SJSA1 (cell line): ENCODE results near the gene PYY. TPM values are rescaled to one million over a fixed set of nuclear protein-coding genes. Genes with fewer than 3 reads are reported as not detected.
"Not testable (repeated sequence)": the region's sequence is repeated elsewhere in the genome, so short reads cannot be mapped to it uniquely, and the experiment has no call there.

ENCODE experiments used
- DNase-seq, 2 experiments: peaks; one replicate each; pipeline ENCODE4 v3.0.0-alpha.2; 2015 to 2020; ENCODE audit warnings: low spot score in 2 of 2, low read depth in 1 of 2
- H3K27ac ChIP-seq: fragments of 250-450 bp; sonication (Bioruptor Pico); 2 replicates; pipeline ENCODE4 v1.5.1; 2020; ENCODE audit warnings: mild to moderate bottlenecking, moderate library complexity
- H3K27me3 ChIP-seq: fragments of 250-450 bp; sonication (Bioruptor Pico); replicated peaks from 2 replicates; pipeline ENCODE4 v1.5.1; 2020; ENCODE audit warnings: mild to moderate bottlenecking, moderate library complexity
- H3K36me3 ChIP-seq: fragments of 250-450 bp; sonication (Bioruptor Pico); 2 replicates; pipeline ENCODE4 v1.5.1; 2020; ENCODE audit warnings: mild to moderate bottlenecking
- H3K4me1 ChIP-seq: fragments of 250-450 bp; sonication (Bioruptor Pico); replicated peaks from 2 replicates; pipeline ENCODE4 v1.6.1; 2021; ENCODE audit warnings: mild to moderate bottlenecking
- H3K4me3 ChIP-seq: fragments of 250-450 bp; sonication (Bioruptor Pico); 2 replicates; pipeline ENCODE4 v1.5.1; 2020; ENCODE audit warnings: mild to moderate bottlenecking
- H3K9me3 ChIP-seq: fragments of 250-450 bp; sonication (Bioruptor Pico); replicated peaks from 2 replicates; pipeline ENCODE4 v1.5.1; 2020; ENCODE audit warnings: mild to moderate bottlenecking
- total RNA-seq: library from RNA; depleted of rRNA; stranded (reverse); fragments of >200 nt; shearing (Covaris generic); gene quantifications from 2 replicates; pipeline ENCODE4 v1.2.3, GENCODE V29; 2014

The PYY gene
- total RNA-seq, 1 experiment from 2014 or later, result not detected

GRCh38 chr17:43931062-43931571, 22.6 kb downstream of the PYY start:
- no peaks in the 10 kb centered on the region for H3K36me3 ChIP-seq
- no peaks in the 10 kb centered on the region for H3K9me3 ChIP-seq
- no peak overlapping the region for H3K27ac ChIP-seq
- H3K4me3 ChIP-seq, result no peak overlapping the region
- H3K27me3 ChIP-seq, result peaks cover 44% of the 10 kb centered on the region
- DNase-seq, result no peak
- no peaks in the 10 kb centered on the region for H3K4me1 ChIP-seq

- Histone ChIP-seq H3K4me3 (no peak overlapping the region), H3K27ac (no peak overlapping the region), H3K36me3 (no peaks in the 10 kb centered on the region), H3K9me3 (no peaks in the 10 kb centered on the region), H3K27me3 (peaks cover 54% of the 10 kb centered on the region), H3K4me1 (no peaks in the 10 kb centered on the region)
- no peak for DNase-seq
Observed at GRCh38 chr17:43928609-43929008, 25.1 kb downstream of the PYY start.

GRCh38 chr17:43927929-43928328, 25.8 kb downstream of the PYY start:
- DNase-seq, H3K9me3 ChIP-seq, H3K4me3 ChIP-seq, H3K36me3 ChIP-seq, H3K27ac ChIP-seq, H3K4me1 ChIP-seq: not testable (repeated sequence)
- peaks cover 54% of the 10 kb centered on the region for H3K27me3 ChIP-seq

- no peak for DNase-seq
- Histone ChIP-seq H3K4me1 (no peaks in the 10 kb centered on the region), H3K36me3 (no peaks in the 10 kb centered on the region), H3K27me3 (peaks cover 57% of the 10 kb centered on the region), H3K27ac (no peak overlapping the region), H3K9me3 (no peaks in the 10 kb centered on the region), H3K4me3 (no peak overlapping the region)
Observed at GRCh38 chr17:43927060-43927864, 26.5 kb downstream of the PYY start.

GRCh38 chr17:43924558-43924957, 29.2 kb downstream of the PYY start:
- H3K27me3 ChIP-seq, result peaks cover 53% of the 10 kb centered on the region
- no peak overlapping the region for H3K4me3 ChIP-seq
- DNase-seq, result no peak
- no peaks in the 10 kb centered on the region for H3K36me3 ChIP-seq
- no peak overlapping the region for H3K27ac ChIP-seq
- H3K9me3 ChIP-seq, result no peaks in the 10 kb centered on the region
- H3K4me1 ChIP-seq, result no peaks in the 10 kb centered on the region

GRCh38 chr17:43920500-43921095, 33.1 kb downstream of the PYY start:
- H3K36me3 ChIP-seq, result no peaks in the 10 kb centered on the region
- no peak overlapping the region for H3K4me3 ChIP-seq
- H3K27ac ChIP-seq, result no peak overlapping the region
- no peaks in the 10 kb centered on the region for H3K4me1 ChIP-seq
- H3K27me3 ChIP-seq, result peaks cover 30% of the 10 kb centered on the region
- H3K9me3 ChIP-seq, result no peaks in the 10 kb centered on the region
- DNase-seq, result no peak

GRCh38 chr17:43918026-43918389, 35.7 kb downstream of the PYY start:
- H3K9me3 ChIP-seq, result no peaks in the 10 kb centered on the region
- H3K27ac ChIP-seq, result no peak overlapping the region
- no peak for DNase-seq
- H3K4me1 ChIP-seq, result no peaks in the 10 kb centered on the region
- H3K4me3 ChIP-seq, result no peak overlapping the region
- no peaks in the 10 kb centered on the region for H3K36me3 ChIP-seq
- peaks cover 39% of the 10 kb centered on the region for H3K27me3 ChIP-seq

- peak in 1 of 2 experiments; percentile 48 for DNase-seq
- no peak overlapping the region for H3K4me3 ChIP-seq
Observed at GRCh38 chr17:43917348-43918025, 36.3 kb downstream of the PYY start.

GRCh38 chr17:43917016-43917347, 36.8 kb downstream of the PYY start:
- no peaks in the 10 kb centered on the region for H3K9me3 ChIP-seq
- no peaks in the 10 kb centered on the region for H3K36me3 ChIP-seq
- H3K4me1 ChIP-seq, result no peaks in the 10 kb centered on the region
- no peak overlapping the region for H3K4me3 ChIP-seq
- peak in 1 of 2 experiments; percentile 43 for DNase-seq
- no peak overlapping the region for H3K27ac ChIP-seq
- H3K27me3 ChIP-seq, result peaks cover 40% of the 10 kb centered on the region

More at GRCh38 chr17:43917348-43918025, 36.3 kb downstream of the PYY start:
- Histone ChIP-seq H3K4me1 (no peaks in the 10 kb centered on the region), H3K27ac (no peak overlapping the region), H3K27me3 (peaks cover 42% of the 10 kb centered on the region), H3K36me3 (no peaks in the 10 kb centered on the region), H3K9me3 (no peaks in the 10 kb centered on the region)

- no peak overlapping the region for H3K4me3 ChIP-seq
- peaks cover 46% of the 10 kb centered on the region for H3K27me3 ChIP-seq
- no peaks in the 10 kb centered on the region for H3K4me1 ChIP-seq
- no peaks in the 10 kb centered on the region for H3K9me3 ChIP-seq
- DNase-seq, result no peak
- H3K36me3 ChIP-seq, result no peaks in the 10 kb centered on the region
- H3K27ac ChIP-seq, result no peak overlapping the region
Observed at GRCh38 chr17:43916385-43916784, 37.4 kb downstream of the PYY start.

- Histone ChIP-seq H3K4me1 (no peaks in the 10 kb centered on the region), H3K27ac (no peak overlapping the region), H3K27me3 (peaks cover 48% of the 10 kb centered on the region), H3K36me3 (no peaks in the 10 kb centered on the region), H3K9me3 (no peaks in the 10 kb centered on the region), H3K4me3 (no peak overlapping the region)
- no peak for DNase-seq
Observed at GRCh38 chr17:43915559-43915958, 38.2 kb downstream of the PYY start.

GRCh38 chr17:43914451-43914850, 39.3 kb downstream of the PYY start:
- Histone ChIP-seq H3K27me3 (peaks cover 49% of the 10 kb centered on the region), H3K36me3 (no peaks in the 10 kb centered on the region), H3K27ac (no peak overlapping the region), H3K9me3 (no peaks in the 10 kb centered on the region), H3K4me3 (no peak overlapping the region), H3K4me1 (no peaks in the 10 kb centered on the region)
- no peak for DNase-seq

GRCh38 chr17:43913584-43913983, 40.2 kb downstream of the PYY start:
- no peak overlapping the region for H3K27ac ChIP-seq
- no peak for DNase-seq
- H3K4me3 ChIP-seq, result no peak overlapping the region
- no peaks in the 10 kb centered on the region; the same call in 1 of the 2 replicates for H3K4me1 ChIP-seq
- H3K27me3 ChIP-seq, result peaks cover 58% of the 10 kb centered on the region
- H3K9me3 ChIP-seq, result no peaks in the 10 kb centered on the region
- no peaks in the 10 kb centered on the region for H3K36me3 ChIP-seq
